Activated CD8-positive, alpha-beta memory T cell treated with anti-CD3 and anti-CD28 coated beads, Interleukin-2, amount 50 U/mL, for 48 hours (primary cell): ENCODE data around the gene CCDC50.

ENCODE experiments used
- DNase-seq: peaks from one replicate; pipeline ENCODE4 v3.0.0-alpha.2; 2020

CCDC50 gene, protein sequence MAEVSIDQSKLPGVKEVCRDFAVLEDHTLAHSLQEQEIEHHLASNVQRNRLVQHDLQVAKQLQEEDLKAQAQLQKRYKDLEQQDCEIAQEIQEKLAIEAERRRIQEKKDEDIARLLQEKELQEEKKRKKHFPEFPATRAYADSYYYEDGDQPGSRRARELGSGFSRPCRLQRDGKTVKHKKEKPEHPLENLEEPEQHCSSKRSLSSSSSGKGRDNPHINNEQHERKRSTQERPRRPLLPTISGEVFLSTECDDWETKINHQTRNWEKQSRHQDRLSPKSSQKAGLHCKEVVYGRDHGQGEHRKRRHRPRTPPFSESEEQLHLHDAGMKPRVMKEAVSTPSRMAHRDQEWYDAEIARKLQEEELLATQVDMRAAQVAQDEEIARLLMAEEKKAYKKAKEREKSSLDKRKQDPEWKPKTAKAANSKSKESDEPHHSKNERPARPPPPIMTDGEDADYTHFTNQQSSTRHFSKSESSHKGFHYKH

GRCh38 chr3:191328962-191329653 is at the start of gene CCDC50:
Gene CCDC50 (plus strand): TSS chr3:191329394. CDS start chr3:191329675, 281 bp downstream.
- DNase-seq = peak; percentile 53

DNA sequence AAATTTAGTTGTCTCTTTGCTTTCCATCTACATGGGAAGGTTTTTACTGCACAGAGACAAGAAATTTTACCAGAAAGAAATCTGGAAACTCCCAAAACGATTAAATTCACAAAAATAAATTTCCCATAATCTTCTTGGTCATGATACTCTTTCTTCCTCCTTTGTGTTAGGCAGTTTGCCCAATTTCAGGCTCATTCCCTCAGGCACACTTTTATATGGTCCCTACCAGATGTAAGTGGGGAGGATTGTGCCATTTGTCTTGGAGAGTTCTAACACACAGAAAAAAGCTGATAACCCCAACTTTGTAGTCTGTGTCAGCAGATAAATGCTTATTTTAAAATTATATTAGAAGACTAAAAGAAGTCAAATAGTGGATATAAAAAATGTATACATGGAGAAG is 49.1 kb upstream of the CCDC50 start:
- no peak for DNase-seq

DNA sequence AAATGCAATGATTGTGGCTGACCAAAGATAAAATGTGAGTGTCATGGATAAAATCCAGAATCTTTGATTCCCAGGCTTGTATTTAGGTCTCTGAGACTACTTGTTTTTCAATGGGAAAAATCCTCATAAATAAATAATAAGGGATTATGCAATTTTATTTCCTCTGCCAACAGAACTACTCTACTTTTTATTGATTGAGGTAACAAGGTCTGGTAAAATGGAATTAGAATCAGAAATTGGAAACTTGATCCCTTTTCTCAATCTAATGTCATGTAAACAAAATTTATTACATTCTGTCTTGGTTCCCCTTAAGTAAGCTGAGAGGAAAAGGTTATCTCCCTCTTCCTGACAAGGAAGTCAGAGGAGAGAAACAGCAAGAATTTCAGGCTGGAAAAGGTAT is 48.3 kb upstream of the CCDC50 start:
- no peak for DNase-seq

DNA sequence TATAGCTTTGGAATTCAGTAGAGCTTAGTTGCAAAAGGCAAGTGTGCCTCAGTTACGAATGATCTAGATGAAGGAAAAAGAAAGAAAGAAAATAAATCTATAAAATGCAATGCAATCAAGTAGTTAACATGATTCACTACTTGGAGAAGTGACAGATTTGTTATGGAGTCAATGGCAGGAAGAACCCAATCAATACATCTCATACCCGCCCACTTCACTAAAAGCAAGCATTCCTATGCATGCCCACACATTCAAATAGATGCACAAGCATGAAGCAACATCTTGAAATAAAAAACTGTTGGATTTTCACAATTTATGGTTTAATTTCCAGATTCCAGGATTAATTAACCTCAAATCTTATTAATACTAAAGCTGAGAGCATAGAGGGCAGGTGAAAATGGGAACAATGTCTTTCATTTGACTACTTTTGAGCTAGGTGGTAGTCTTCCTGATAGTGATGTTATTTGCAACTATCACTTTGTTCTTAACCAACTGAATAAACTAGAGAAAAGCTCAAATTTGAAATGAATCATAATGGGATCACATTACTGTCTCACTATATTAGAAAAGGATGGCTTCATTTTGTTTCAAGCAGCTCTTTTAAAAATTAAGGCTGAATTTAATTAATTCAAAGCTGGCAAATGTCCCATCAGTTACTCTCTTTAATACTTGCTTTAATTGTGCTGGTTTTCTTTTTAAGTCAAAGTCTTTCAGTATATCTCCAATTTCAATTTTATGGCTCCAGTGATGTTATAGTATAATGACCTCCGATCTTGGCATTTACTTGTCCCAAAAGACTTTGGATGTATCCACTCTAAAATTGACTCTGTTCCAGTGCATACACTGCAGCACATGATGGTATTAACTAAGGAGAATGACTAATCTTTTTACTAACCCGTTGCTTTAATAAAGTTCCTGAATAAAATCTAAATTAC is 46.7 kb upstream of the CCDC50 start:
- no peak for DNase-seq

DNA sequence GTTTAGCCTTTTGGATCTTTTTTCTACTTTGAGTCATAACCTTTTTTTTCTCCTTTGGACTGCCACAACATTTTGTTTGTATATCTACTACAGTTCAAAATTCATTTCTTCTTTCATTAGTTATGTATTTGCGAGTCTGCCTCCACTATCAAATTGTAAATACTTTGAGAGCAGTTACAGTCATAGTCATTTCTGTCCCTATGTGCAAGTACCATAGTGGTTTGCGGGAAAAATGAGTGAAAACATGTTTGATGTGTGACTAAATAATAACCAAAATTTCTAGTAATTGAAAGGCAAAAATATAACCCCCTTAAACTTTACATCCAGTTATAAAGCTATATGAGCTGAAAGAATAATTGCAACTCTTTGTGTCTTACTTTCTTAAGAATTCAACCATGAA is 45.8 kb upstream of the CCDC50 start:
- DNase-seq = no peak

GRCh38 chr3:191290311-191291025 is 38.7 kb upstream of the CCDC50 start:
- no peak for DNase-seq

GRCh38 chr3:191292243-191293015 is 36.8 kb upstream of the CCDC50 start:
- no peak for DNase-seq

- no peak for DNase-seq
Observed at GRCh38 chr3:191294291-191294690, 34.9 kb upstream of the CCDC50 start.

GRCh38 chr3:191296041-191296541 is 33.1 kb upstream of the CCDC50 start:
- no peak for DNase-seq

GRCh38 chr3:191298846-191299245 is 30.3 kb upstream of the CCDC50 start:
- DNase-seq = no peak

DNA sequence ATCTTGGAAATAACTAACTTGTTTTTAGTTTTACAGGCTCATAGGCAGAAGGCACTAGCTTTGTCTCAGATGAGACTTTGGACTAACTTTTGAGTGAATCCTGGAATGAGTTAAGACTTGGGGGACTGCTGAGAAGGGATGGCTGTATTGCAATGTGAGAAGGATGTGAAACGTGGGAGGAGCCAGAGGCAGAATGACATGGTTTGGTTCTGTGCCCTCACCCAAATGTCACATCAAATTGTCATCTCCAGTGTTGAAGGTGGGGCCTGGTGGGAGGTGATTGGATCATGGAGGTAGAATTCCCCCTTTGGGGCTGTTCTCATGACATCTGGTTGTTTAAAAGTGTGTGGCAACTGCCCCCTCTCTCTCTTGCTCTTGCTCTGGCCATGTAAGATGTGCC is 28.8 kb upstream of the CCDC50 start:
- no peak for DNase-seq

DNA sequence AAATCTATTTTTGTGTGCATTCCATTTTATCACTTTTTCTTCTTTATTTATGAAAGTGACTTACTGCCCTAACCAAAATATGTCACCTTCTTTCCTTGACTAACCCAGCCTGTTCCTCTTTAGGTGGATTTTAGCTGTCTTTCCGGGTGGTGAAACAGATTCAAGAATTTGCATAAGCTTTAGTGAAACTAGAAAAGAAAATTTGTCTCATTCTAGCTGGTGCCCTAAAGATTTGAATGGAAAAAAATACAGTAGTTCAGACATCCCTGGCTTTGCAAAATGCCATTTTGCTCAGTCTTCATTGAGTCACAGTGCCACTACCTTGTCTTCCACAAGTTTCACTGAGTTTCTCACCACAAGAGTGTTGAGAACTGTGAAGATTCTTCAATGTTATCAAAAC is 28.2 kb upstream of the CCDC50 start:
- DNase-seq = no peak

DNA sequence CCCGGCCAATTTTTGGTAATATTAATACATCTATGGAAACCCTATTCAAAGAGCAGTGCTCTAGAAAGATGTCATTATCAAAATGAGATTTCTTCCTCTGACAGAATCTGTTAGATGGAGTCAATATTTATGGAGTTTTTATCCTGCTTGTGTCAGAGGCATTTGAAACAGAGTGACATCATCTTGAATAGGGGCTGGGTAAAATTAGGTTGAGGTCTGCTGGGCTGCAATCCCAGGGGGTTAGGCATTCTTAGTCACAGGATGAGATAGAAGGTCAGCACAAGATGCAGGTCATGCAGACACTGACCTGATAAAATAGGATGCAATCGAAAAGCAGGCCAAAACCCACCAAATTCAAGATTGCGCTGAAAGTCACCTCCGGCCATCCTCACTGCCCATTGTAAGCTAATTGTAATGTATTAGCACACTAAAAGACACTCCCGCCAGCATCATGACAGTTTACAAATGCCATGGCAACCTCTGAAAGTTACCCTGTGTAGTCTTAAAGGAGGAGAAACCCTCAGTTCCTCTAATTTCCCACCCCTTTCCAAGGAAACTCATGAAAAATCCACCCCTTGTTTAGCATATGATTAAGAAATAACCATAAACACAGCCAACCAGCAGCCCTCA is 27.3 kb upstream of the CCDC50 start:
- no peak for DNase-seq

GRCh38 chr3:191302451-191302850 is 26.7 kb upstream of the CCDC50 start:
- DNase-seq = no peak

DNA sequence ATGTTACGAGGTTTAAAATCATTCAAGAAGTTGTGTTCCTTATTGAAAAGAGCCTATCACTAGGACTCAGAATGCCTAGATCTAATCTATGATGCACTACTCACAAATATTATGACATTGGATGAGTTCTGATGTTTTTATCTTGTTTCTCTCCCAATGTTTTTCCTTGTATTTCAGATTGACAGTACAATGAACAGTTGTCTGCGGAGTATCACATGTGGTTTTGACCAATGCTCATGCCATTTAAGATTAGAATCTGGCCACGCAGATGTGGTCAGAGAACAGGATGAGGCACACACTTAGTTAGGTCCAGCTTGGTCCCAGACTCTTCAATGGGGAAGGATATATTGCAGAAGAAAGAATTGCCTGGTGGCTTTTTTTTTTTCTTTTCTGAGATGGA is 25.6 kb upstream of the CCDC50 start:
- DNase-seq = no peak

GRCh38 chr3:191306428-191306827 is 22.8 kb upstream of the CCDC50 start:
- no peak for DNase-seq

- DNase-seq = no peak
Observed at GRCh38 chr3:191307341-191307740, 21.9 kb upstream of the CCDC50 start.

- DNase-seq = no peak
Observed at GRCh38 chr3:191313296-191313695, 15.9 kb upstream of the CCDC50 start.

GRCh38 chr3:191314109-191314728 is 15.0 kb upstream of the CCDC50 start:
- DNase-seq = no peak

- DNase-seq = no peak
Observed at GRCh38 chr3:191316876-191317603, 12.2 kb upstream of the CCDC50 start.
